Caco-2 (cell line): ENCODE data around the gene MAP2K4. TPM values are rescaled to one million over a fixed set of nuclear protein-coding genes. Genes with fewer than 3 reads are reported as not detected.

Source experiments
- BruUV-seq: library from RNA; stranded (reverse); fragments of 400-500 nt; replicated peaks from 2 replicates; lab custom pipeline; 2021; lab: Mats Ljungman, UMichigan
- CTCF ChIA-PET: fragments of 300-600 bp; sonication (Branson Sonifier 250); formaldehyde crosslinking; loops from one replicate; lab custom pipeline; 2022; ENCODE audit warnings: antibody characterized with exemption; lab: Charles Lee
- POLR2A ChIA-PET: fragments of 300-600 bp; sonication (Branson Sonifier 250); formaldehyde crosslinking; loops from one replicate; lab custom pipeline; 2022; ENCODE audit warnings: antibody characterized with exemption; lab: Charles Lee
- DNase-seq, 2 experiments: peaks; one replicate each; pipeline versions ENCODE4 v3.0.0 to v3.0.0-alpha.2; 2020 to 2022
- H3K27me3 ChIP-seq: replicated peaks from 2 replicates; pipeline ENCODE4 v1.6.0; 2011; ENCODE audit warnings: low read length; ENCODE audit not compliant: control insufficient read depth, insufficient read depth
- H3K36me3 ChIP-seq: 2 replicates; pipeline ENCODE4 v1.5.1; 2011; ENCODE audit warnings: low read length; ENCODE audit not compliant: control insufficient read depth, insufficient read depth
- H3K4me1 ChIP-seq: fragments of 250-450 bp; sonication (Bioruptor Pico); 2 replicates; pipeline ENCODE4 v1.5.1; 2020; ENCODE audit warnings: mild to moderate bottlenecking
- H3K4me3 ChIP-seq: 2 replicates; pipeline ENCODE4 v1.5.1; 2011; ENCODE audit warnings: low read depth, mild to moderate bottlenecking, control low read depth, low read length
- H3K9me3 ChIP-seq: fragments of 250-450 bp; sonication (Bioruptor Pico); 2 replicates; pipeline ENCODE4 v1.5.1; 2020; ENCODE audit warnings: mild to moderate bottlenecking, moderate library complexity
- H3K27ac Mint-ChIP-seq: one replicate; pipeline ENCODE4 v1.8.0; 2022; ENCODE audit warnings: mixed read lengths; ENCODE audit not compliant: unreplicated experiment
- H3K27me3 Mint-ChIP-seq: one replicate; pipeline ENCODE4 v1.8.0; 2022; ENCODE audit warnings: mixed read lengths; ENCODE audit not compliant: insufficient read depth, unreplicated experiment
- H3K36me3 Mint-ChIP-seq: one replicate; pipeline ENCODE4 v1.8.0; 2022; ENCODE audit warnings: mild to moderate bottlenecking, mixed read lengths; ENCODE audit not compliant: insufficient read depth, unreplicated experiment
- H3K4me1 Mint-ChIP-seq: one replicate; pipeline ENCODE4 v1.8.0; 2022; ENCODE audit warnings: low read depth, mixed read lengths; ENCODE audit not compliant: unreplicated experiment
- H3K4me3 Mint-ChIP-seq: one replicate; pipeline ENCODE4 v1.8.0; 2022; ENCODE audit warnings: mild to moderate bottlenecking, moderate library complexity, mixed read lengths; ENCODE audit not compliant: unreplicated experiment
- H3K9me3 Mint-ChIP-seq: one replicate; pipeline ENCODE4 v1.8.0; 2022; ENCODE audit warnings: mixed read lengths; ENCODE audit not compliant: unreplicated experiment
- intact Hi-C: fragments of 100-400 bp; cut with micrococcal nuclease; formaldehyde crosslinking; loops from one replicate; pipeline ENCODE4 v1.10.0; 2022; ENCODE audit not compliant: unreplicated experiment
- total RNA-seq: library from RNA; stranded (reverse); gene quantifications from 2 replicates; pipeline ENCODE4 v1.2.3, GENCODE V29; 2022
- TF ChIP-seq, protein P1 (sequence below), 2 experiments: fragments of 200-600 bp in 1 of 2; IDR thresholded peaks; 1 replicate in 1 of 2; 2 replicates in 1 of 2; pipeline versions ENCODE4 v1.5.1 to v1.8.0; 2011 to 2022; ENCODE audit warnings: antibody characterized with exemption in 1 of 2, control low read depth in 1 of 2, inconsistent platforms in 1 of 2, low read depth in 1 of 2, low read length in 1 of 2, mild to moderate bottlenecking in 1 of 2, moderate library complexity in 1 of 2; ENCODE audit not compliant: insufficient read depth in 1 of 2, severe bottlenecking in 1 of 2, unreplicated experiment in 1 of 2

The MAP2K4 gene
- total RNA-seq, 1 experiment from 2014 or later: 20.9 TPM

DNA sequence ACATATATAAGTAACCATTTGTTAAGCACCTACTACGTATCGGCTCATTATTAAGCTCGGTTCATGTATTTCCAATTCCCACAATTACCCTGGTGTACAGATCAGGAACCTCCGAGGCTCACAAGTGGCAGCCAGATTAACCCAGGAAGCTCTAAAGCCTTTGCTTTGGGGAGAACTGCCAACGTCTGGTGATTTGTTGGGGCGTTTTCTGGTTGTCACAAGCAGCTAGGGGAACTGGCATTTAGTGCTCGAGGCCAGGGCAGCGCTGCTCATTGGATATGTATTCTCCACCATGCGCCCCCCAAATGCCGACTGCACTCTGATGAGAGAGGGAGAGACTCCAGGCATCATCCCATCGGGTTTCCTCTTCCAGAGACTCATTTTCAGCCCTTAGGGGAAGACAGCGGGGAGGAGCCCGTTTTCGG, 23.9 kb upstream of the MAP2K4 start:
- no peaks in the 10 kb centered on the region for H3K9me3 ChIP-seq
- peak overlapping the region; percentile 71 for H3K4me3 ChIP-seq
- no peaks in the 10 kb centered on the region for H3K27me3 ChIP-seq
- POLR2A ChIA-PET: interaction anchor here (0.6 to 1.5 kb wide), 5 partner anchors 12 to 56 kb away, joined by 4 to 35 read pairs (median 5); partner anchors contain the start of gene MAP2K4
- H3K4me1 ChIP-seq: no peaks in the 10 kb centered on the region
- TF ChIP-seq, protein P1, sequence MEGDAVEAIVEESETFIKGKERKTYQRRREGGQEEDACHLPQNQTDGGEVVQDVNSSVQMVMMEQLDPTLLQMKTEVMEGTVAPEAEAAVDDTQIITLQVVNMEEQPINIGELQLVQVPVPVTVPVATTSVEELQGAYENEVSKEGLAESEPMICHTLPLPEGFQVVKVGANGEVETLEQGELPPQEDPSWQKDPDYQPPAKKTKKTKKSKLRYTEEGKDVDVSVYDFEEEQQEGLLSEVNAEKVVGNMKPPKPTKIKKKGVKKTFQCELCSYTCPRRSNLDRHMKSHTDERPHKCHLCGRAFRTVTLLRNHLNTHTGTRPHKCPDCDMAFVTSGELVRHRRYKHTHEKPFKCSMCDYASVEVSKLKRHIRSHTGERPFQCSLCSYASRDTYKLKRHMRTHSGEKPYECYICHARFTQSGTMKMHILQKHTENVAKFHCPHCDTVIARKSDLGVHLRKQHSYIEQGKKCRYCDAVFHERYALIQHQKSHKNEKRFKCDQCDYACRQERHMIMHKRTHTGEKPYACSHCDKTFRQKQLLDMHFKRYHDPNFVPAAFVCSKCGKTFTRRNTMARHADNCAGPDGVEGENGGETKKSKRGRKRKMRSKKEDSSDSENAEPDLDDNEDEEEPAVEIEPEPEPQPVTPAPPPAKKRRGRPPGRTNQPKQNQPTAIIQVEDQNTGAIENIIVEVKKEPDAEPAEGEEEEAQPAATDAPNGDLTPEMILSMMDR (IDR thresholded peaks at IDR 0.05; ENCODE audit: insufficient read depth in 1 of 2, low read depth in 1 of 2, low read length in 1 of 2, severe bottlenecking in 1 of 2, unreplicated experiment in 1 of 2): no peak
- CTCF ChIA-PET: interaction anchor here (1.5 kb wide), 1 partner anchor 10 kb away, joined by 6 read pairs; no protein-coding TSS in a partner anchor
- H3K36me3 ChIP-seq: no peaks in the 10 kb centered on the region
- intact Hi-C loops: loop anchor here (1.0 kb wide), 1 partner anchor 24 kb away; the partner anchor contains the start of gene MAP2K4
- Mint-ChIP-seq H3K9me3 (no peaks in the 10 kb centered on the region), H3K4me3 (peak overlapping the region; percentile 90), H3K27ac (no peak overlapping the region), H3K27me3 (no peaks in the 10 kb centered on the region), H3K36me3 (no peaks in the 10 kb centered on the region), H3K4me1 (peaks cover 6% of the 10 kb centered on the region)
- DNase-seq: no peak
- BruUV-seq: no TSS peak

DNA sequence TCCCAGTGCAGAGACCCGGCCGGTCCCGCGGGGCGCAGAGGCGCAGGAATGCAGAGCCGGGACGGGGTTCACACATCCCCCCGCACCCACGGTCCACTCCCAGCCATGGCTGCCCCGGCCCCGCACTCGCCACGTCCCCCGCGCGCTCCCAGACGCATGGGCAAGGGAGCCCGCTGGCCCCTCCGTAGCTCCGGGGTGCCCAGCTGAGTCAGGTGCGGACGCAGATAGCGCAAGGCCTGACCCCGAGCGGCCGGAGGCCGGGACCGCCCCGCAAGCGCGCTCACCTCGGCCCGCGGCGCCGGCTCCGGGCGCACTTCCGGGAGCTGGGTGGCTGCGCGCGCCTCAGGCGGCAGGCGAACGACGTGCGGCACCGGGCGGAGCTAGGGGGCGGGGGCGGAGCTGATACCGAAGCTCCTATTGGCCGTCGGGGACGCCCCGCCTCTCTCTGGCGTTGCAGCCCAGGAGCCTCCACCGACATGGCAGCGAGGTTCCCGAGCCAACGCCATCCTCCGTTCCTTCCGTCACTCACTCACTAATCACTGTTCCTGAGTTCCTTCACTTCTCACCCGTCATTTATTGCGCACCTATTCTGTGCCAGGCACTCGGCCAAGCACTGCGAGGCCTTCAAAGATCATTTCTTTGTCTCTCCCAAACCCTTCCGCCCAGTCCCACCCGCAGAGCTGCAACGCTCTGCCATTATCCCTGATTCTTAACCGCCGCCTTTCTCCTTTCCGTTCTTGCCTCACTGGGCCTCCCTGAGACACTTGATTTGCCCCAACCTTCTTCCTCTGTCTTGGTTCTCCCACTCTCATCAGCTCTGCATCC, 23.3 kb upstream of the MAP2K4 start, which contains the start of gene ZNF18:
TSS of gene ZNF18 (minus strand) at position 329 of the 825 bp plus-strand sequence. CDS start 4,646 bp downstream, outside the sequence.
- Histone ChIP-seq H3K4me1 (no peaks in the 10 kb centered on the region), H3K27me3 (no peaks in the 10 kb centered on the region), H3K4me3 (peak within 1 kb of the TSS; percentile 71), H3K36me3 (no peaks in the 10 kb centered on the region), H3K9me3 (no peaks in the 10 kb centered on the region)
- DNase-seq: peak; percentile 87 to 91
- Mint-ChIP-seq H3K4me1 (peaks cover 6% of the 10 kb centered on the region), H3K27ac (peak within 1 kb of the TSS; percentile 96), H3K9me3 (no peaks in the 10 kb centered on the region), H3K36me3 (no peaks in the 10 kb centered on the region), H3K4me3 (peak within 1 kb of the TSS; percentile 90), H3K27me3 (no peaks in the 10 kb centered on the region)
- TF ChIP-seq, protein P1 (IDR thresholded peaks at IDR 0.05; ENCODE audit: insufficient read depth in 1 of 2, low read depth in 1 of 2, low read length in 1 of 2, severe bottlenecking in 1 of 2, unreplicated experiment in 1 of 2): no peak
- CTCF ChIA-PET: interaction anchor here (1.5 kb wide), 1 partner anchor 11 kb away, joined by 6 read pairs; no protein-coding TSS in a partner anchor
- BruUV-seq: TSS peak; percentile 78
- intact Hi-C loops: loop anchor here (1.0 kb wide), 1 partner anchor 23 kb away; the partner anchor contains the start of gene MAP2K4
- POLR2A ChIA-PET: interaction anchor here (0.6 to 1.5 kb wide), 8 partner anchors 11 to 1021 kb away, joined by 3 to 35 read pairs (median 4); partner anchors contain the start of genes ELAC2 and MAP2K4

DNA sequence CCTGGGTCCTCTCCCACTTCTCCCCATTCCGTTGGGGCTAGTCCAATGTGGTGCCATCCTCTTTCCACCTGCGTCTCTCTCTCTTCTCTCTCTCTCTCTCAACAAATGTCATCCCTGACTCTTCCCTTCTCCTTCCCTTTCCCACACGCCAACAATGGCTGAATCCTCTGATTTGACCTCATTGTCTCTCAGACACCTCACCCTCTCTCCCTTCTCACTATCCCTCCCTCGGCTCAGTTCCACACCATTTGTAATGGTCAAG, 22.8 kb upstream of the MAP2K4 start:
- Mint-ChIP-seq H3K4me3 (peak overlapping the region; percentile 90), H3K4me1 (peaks cover 6% of the 10 kb centered on the region), H3K36me3 (no peaks in the 10 kb centered on the region), H3K9me3 (no peaks in the 10 kb centered on the region), H3K27me3 (no peaks in the 10 kb centered on the region), H3K27ac (peak overlapping the region; percentile 96)
- TF ChIP-seq, protein P1 (IDR thresholded peaks at IDR 0.05; ENCODE audit: insufficient read depth in 1 of 2, low read depth in 1 of 2, low read length in 1 of 2, severe bottlenecking in 1 of 2, unreplicated experiment in 1 of 2): no peak
- Histone ChIP-seq H3K4me3 (peak overlapping the region; percentile 65), H3K36me3 (no peaks in the 10 kb centered on the region), H3K4me1 (no peaks in the 10 kb centered on the region), H3K27me3 (no peaks in the 10 kb centered on the region), H3K9me3 (no peaks in the 10 kb centered on the region)
- ChIA-PET POLR2A (interaction anchor here (0.7 to 1.5 kb wide), 6 partner anchors 11 to 1020 kb away, joined by 3 to 35 read pairs (median 6); partner anchors contain the start of genes ELAC2 and MAP2K4), CTCF (interaction anchor here (1.5 kb wide), 1 partner anchor 12 kb away, joined by 6 read pairs; no protein-coding TSS in a partner anchor)
- BruUV-seq: no TSS peak
- intact Hi-C loops: loop anchor here (1.0 kb wide), 1 partner anchor 22 kb away; the partner anchor contains the start of gene MAP2K4
- no peak for DNase-seq
